Dermis blood vessel endothelial cell (primary cell): Measurements from ENCODE around the gene FYN. TPM values are rescaled to one million over a fixed set of nuclear protein-coding genes. Genes with fewer than 3 reads are reported as not detected.
A peak's percentile ranks its signal among the peaks of the same experiment; 100 is the strongest.

Experiments used
- DNase-seq: peaks from one replicate; pipeline ENCODE4 v3.0.0; 2010
- total RNA-seq: library from RNA; depleted of rRNA; stranded (reverse); fragments of >200 nt; gene quantifications from 2 replicates; pipeline ENCODE4 v1.2.3, GENCODE V29; 2014

Gene FYN
- total RNA-seq, 1 donor from 2014 or later, result 150 TPM

- DNase-seq, result peak; percentile 55
These were observed 67.6 kb downstream of the FYN start for GRCh38 chr6:111805511-111806164.

GRCh38 chr6:111804627-111805235, 68.5 kb downstream of the FYN start:
- DNase-seq, result peak; percentile 83

- DNase-seq, result peak; percentile 87
These were observed 69.4 kb downstream of the FYN start for GRCh38 chr6:111803804-111804203.

- no peak for DNase-seq
These were observed 69.9 kb downstream of the FYN start for GRCh38 chr6:111803371-111803770.

- peak; percentile 38 for DNase-seq
These were observed 70.4 kb downstream of the FYN start for GRCh38 chr6:111802720-111803330.

- DNase-seq, result no peak
These were observed 71.2 kb downstream of the FYN start for GRCh38 chr6:111802015-111802414.

- no peak for DNase-seq
These were observed 72.4 kb downstream of the FYN start for GRCh38 chr6:111800821-111801220.

- DNase-seq, result no peak
These were observed 72.9 kb downstream of the FYN start for GRCh38 chr6:111800259-111800765.

- DNase-seq, result no peak
These were observed 73.5 kb downstream of the FYN start for GRCh38 chr6:111799576-111800258.

GRCh38 chr6:111798281-111798725, 74.9 kb downstream of the FYN start:
- no peak for DNase-seq

GRCh38 chr6:111796310-111796918, 76.8 kb downstream of the FYN start:
- DNase-seq, result no peak

- DNase-seq, result no peak
These were observed 77.7 kb downstream of the FYN start for GRCh38 chr6:111795558-111795957.

GRCh38 chr6:111794727-111795452, 78.4 kb downstream of the FYN start:
- no peak for DNase-seq

GRCh38 chr6:111794300-111794699, 79.0 kb downstream of the FYN start:
- DNase-seq, result no peak

- no peak for DNase-seq
These were observed 79.5 kb downstream of the FYN start for GRCh38 chr6:111793711-111794111.

- no peak for DNase-seq
These were observed 80.1 kb downstream of the FYN start for GRCh38 chr6:111792914-111793700.

- no peak for DNase-seq
These were observed 81.0 kb downstream of the FYN start for GRCh38 chr6:111792241-111792640.

GRCh38 chr6:111791415-111791814, 81.8 kb downstream of the FYN start:
- DNase-seq, result no peak

- no peak for DNase-seq
These were observed 83.7 kb downstream of the FYN start for GRCh38 chr6:111789598-111789997.

- peak; percentile 37 for DNase-seq
These were observed 84.6 kb downstream of the FYN start for GRCh38 chr6:111788379-111789276.
